ENCODE data around the gene GNS.
A peak's percentile ranks its signal among the peaks of the same experiment; 100 is the strongest.

The GNS gene

GRCh38 chr12:64759035-64759894 is at the start of gene GNS:
Gene GNS, minus strand, starts transcription at chr12:64759406. Its CDS starts 130 bp downstream, at chr12:64759276.
- intact Hi-C loops (cut with DNase I), result no loop called here
- DNase-seq, result peak; percentile 92 to 99 (median 97)

- peak in 2 of 10 donors; percentile 12 to 50 for DNase-seq
- intact Hi-C loops (cut with DNase I), result no loop called here
Measured at GRCh38 chr12:64808110-64808509, 48.9 kb upstream of the GNS start.

- DNase-seq, result no peak
- intact Hi-C loops (cut with DNase I), result no loop called here
Measured at GRCh38 chr12:64806593-64807460, 47.6 kb upstream of the GNS start.

- intact Hi-C loops (cut with DNase I), result no loop called here
- DNase-seq, result no peak
Measured at GRCh38 chr12:64806173-64806572, 47.0 kb upstream of the GNS start.

GRCh38 chr12:64802180-64802775 is 43.1 kb upstream of the GNS start:
- peak; percentile 26 to 92 (median 62) for DNase-seq
- intact Hi-C loops (cut with DNase I), result loop anchor here (5.0 kb wide), 1 partner anchor 320 kb away; the partner anchor contains the start of gene WIF1

GRCh38 chr12:64801381-64801780 is 42.2 kb upstream of the GNS start:
- intact Hi-C loops (cut with DNase I), result loop anchor here (5.0 kb wide), 1 partner anchor 321 kb away; the partner anchor contains the start of gene WIF1
- no peak for DNase-seq

- intact Hi-C loops (cut with DNase I), result loop anchor here (5.0 kb wide), 1 partner anchor 322 kb away; the partner anchor contains the start of gene WIF1
- DNase-seq, result no peak
Measured at GRCh38 chr12:64800640-64801039, 41.4 kb upstream of the GNS start.

GRCh38 chr12:64798165-64798564 is 39.0 kb upstream of the GNS start:
- intact Hi-C loops (cut with DNase I), result no loop called here
- no peak for DNase-seq

- no peak for DNase-seq
- intact Hi-C loops (cut with DNase I), result no loop called here
Measured at GRCh38 chr12:64797156-64797555, 38.0 kb upstream of the GNS start.

- DNase-seq, result peak in 1 of 10 donors; percentile 51
- intact Hi-C loops (cut with DNase I), result no loop called here
Measured at GRCh38 chr12:64796205-64796845, 37.1 kb upstream of the GNS start.

GRCh38 chr12:64794305-64794704 is 35.1 kb upstream of the GNS start:
- DNase-seq, result no peak
- intact Hi-C loops (cut with DNase I), result no loop called here

- intact Hi-C loops (cut with DNase I), result no loop called here
- DNase-seq, result no peak
Measured at GRCh38 chr12:64793610-64794009, 34.4 kb upstream of the GNS start.

GRCh38 chr12:64792128-64792527 is 32.9 kb upstream of the GNS start:
- intact Hi-C loops (cut with DNase I), result no loop called here
- DNase-seq, result no peak

- DNase-seq, result no peak
- intact Hi-C loops (cut with DNase I), result no loop called here
Measured at GRCh38 chr12:64791036-64791435, 31.8 kb upstream of the GNS start.

- intact Hi-C loops (cut with DNase I), result no loop called here
- no peak for DNase-seq
Measured at GRCh38 chr12:64790166-64790565, 31.0 kb upstream of the GNS start.

- intact Hi-C loops (cut with DNase I), result no loop called here
- DNase-seq, result no peak
Measured at GRCh38 chr12:64785838-64786237, 26.6 kb upstream of the GNS start.

GRCh38 chr12:64782191-64782876 is 23.1 kb upstream of the GNS start:
- intact Hi-C loops (cut with DNase I), result no loop called here
- DNase-seq, result no peak

GRCh38 chr12:64781280-64782190 is 22.3 kb upstream of the GNS start:
- intact Hi-C loops (cut with DNase I), result no loop called here
- DNase-seq, result no peak

Data from posterior cingulate gyrus (tissue), 11 donors.